PC-3 (cell line): Measurements from ENCODE around the gene INCENP. TPM values are rescaled to one million over a fixed set of nuclear protein-coding genes. Genes with fewer than 3 reads are reported as not detected.

Experiments
- ATAC-seq: fragments of 200-7000 bp; cut with Tn5 transposase; 2 replicates; pipeline ENCODE4 v1.9.1; 2020; ENCODE audit warnings: mild to moderate bottlenecking, moderate library complexity
- BruUV-seq: library from RNA; stranded (reverse); fragments of 400-500 nt; replicated peaks from 2 replicates; lab custom pipeline; 2021; lab: Mats Ljungman, UMichigan
- CTCF ChIA-PET: fragments of 300-600 bp; sonication (Branson Sonifier 250); formaldehyde crosslinking; loops from one replicate; lab custom pipeline; 2022; ENCODE audit warnings: antibody characterized with exemption; lab: Charles Lee
- POLR2A ChIA-PET: fragments of 300-600 bp; sonication (Branson Sonifier 250); formaldehyde crosslinking; loops from one replicate; lab custom pipeline; 2022; ENCODE audit warnings: antibody characterized with exemption; ENCODE audit not compliant: unreplicated experiment; lab: Charles Lee
- DNase-seq: peaks from one replicate; pipeline ENCODE4 v3.0.0-alpha.2; 2015
- H2AFZ ChIP-seq: fragments of 300-600 bp; sonication (generic); 2 replicates; pipeline ENCODE4 v1.6.0; 2016; ENCODE audit warnings: antibody characterized with exemption, low read length
- H3F3A ChIP-seq: fragments of 300-600 bp; sonication (generic); one replicate; pipeline ENCODE4 v1.6.0; 2017; ENCODE audit warnings: antibody characterized with exemption, low read length, control low read depth, mild to moderate bottlenecking; ENCODE audit not compliant: unreplicated experiment
- H3K27ac ChIP-seq: fragments of 300-600 bp; sonication (generic); 2 replicates; pipeline ENCODE4 v1.5.1; 2016; ENCODE audit warnings: mild to moderate bottlenecking, low read length
- H3K27me3 ChIP-seq: fragments of 300-600 bp; sonication (generic); 2 replicates; pipeline ENCODE4 v1.6.1; 2016; ENCODE audit warnings: low read length, mixed read lengths
- H3K36me3 ChIP-seq: fragments of 300-600 bp; sonication (generic); 2 replicates; pipeline ENCODE4 v1.6.1; 2016; ENCODE audit warnings: low read depth, mixed run types, low read length, mixed read lengths
- H3K4me1 ChIP-seq: fragments of 300-600 bp; sonication (generic); 2 replicates; pipeline ENCODE4 v1.5.1; 2016; ENCODE audit warnings: low read length; ENCODE audit not compliant: insufficient read depth
- H3K4me2 ChIP-seq: fragments of 300-600 bp; sonication (generic); 2 replicates; pipeline ENCODE4 v1.6.0; 2016; ENCODE audit warnings: low read length
- H3K4me3 ChIP-seq: fragments of 300-600 bp; sonication (generic); 2 replicates; pipeline ENCODE4 v1.5.1; 2016; ENCODE audit warnings: mild to moderate bottlenecking, low read length, mixed read lengths
- H3K79me2 ChIP-seq: fragments of 300-600 bp; sonication (generic); 2 replicates; pipeline ENCODE4 v1.6.1; 2017; ENCODE audit warnings: low read length, mixed read lengths
- H3K9ac ChIP-seq: fragments of 300-600 bp; sonication (generic); 2 replicates; pipeline ENCODE4 v1.6.0; 2016; ENCODE audit warnings: mild to moderate bottlenecking, low read length
- H3K9me2 ChIP-seq: fragments of 300-600 bp; sonication (generic); replicated peaks from 2 replicates; pipeline ENCODE4 v1.6.1; 2016; ENCODE audit warnings: mixed run types, low read length, mixed read lengths
- H3K9me3 ChIP-seq: fragments of 300-600 bp; sonication (generic); 2 replicates; pipeline ENCODE4 v1.6.1; 2016; ENCODE audit warnings: low read length, mixed read lengths
- H4K20me1 ChIP-seq: fragments of 300-600 bp; sonication (generic); 2 replicates; pipeline ENCODE4 v1.6.1; 2016; ENCODE audit warnings: low read length, mixed read lengths
- CTCF ChIP-seq: fragments of 300-600 bp; sonication (generic); conservative IDR thresholded peaks from 2 replicates; pipeline ENCODE4 v1.5.1; 2017; ENCODE audit warnings: antibody characterized with exemption, low read depth, mild to moderate bottlenecking, low read length
- EZH2 ChIP-seq: fragments of 300-600 bp; sonication (generic); IDR thresholded peaks from one replicate; pipeline ENCODE4 v1.6.1; 2017; ENCODE audit warnings: antibody characterized with exemption, mild to moderate bottlenecking, low read length; ENCODE audit not compliant: unreplicated experiment
- EZH2phosphoT487 ChIP-seq: fragments of 300-600 bp; sonication (generic); IDR thresholded peaks from 2 replicates; pipeline ENCODE4 v1.6.1; 2018; ENCODE audit warnings: mild to moderate bottlenecking, antibody characterized with exemption, low read length, borderline replicate concordance
- intact Hi-C: fragments of 100-400 bp; cut with micrococcal nuclease; formaldehyde crosslinking; loops from 2 replicates; pipeline ENCODE4 v1.9.0; 2023
- total RNA-seq: library from RNA; depleted of rRNA; stranded (reverse); fragments of >200 nt; gene quantifications from 2 replicates; pipeline ENCODE4 v1.2.3, GENCODE V29; 2014

The INCENP gene
- total RNA-seq, 1 experiment from 2014 or later = 114 TPM

GRCh38 chr11:62137276-62137861 lies 13.6 kb downstream of the INCENP start:
- no peak for DNase-seq
- Histone ChIP-seq H3K4me3 (no peak overlapping the region), H3F3A (no peaks in the 10 kb centered on the region), H3K9me3 (no peaks in the 10 kb centered on the region), H3K9ac (no peak overlapping the region), H3K79me2 (peaks cover 57% of the 10 kb centered on the region), H3K36me3 (peaks cover 66% of the 10 kb centered on the region), H3K4me1 (peaks cover 1% of the 10 kb centered on the region; the same call in 1 of the 2 replicates), H3K27ac (no peak overlapping the region), H3K27me3 (no peaks in the 10 kb centered on the region), H3K4me2 (no peak overlapping the region), H2AFZ (no peak overlapping the region), H3K9me2 (no peaks in the 10 kb centered on the region), H4K20me1 (peaks cover 31% of the 10 kb centered on the region)
- TF ChIP-seq EZH2phosphoT487 = no peak
- TF ChIP-seq EZH2 = no peak
- no peak for TF ChIP-seq CTCF
- ATAC-seq = no peak
- ChIA-PET CTCF (no interaction called here), POLR2A (no interaction called here)
- BruUV-seq = no TSS peak
- intact Hi-C loops = no loop called here

GRCh38 chr11:62137881-62138629 lies 14.2 kb downstream of the INCENP start:
- ATAC-seq = no peak
- Histone ChIP-seq H3K4me3 (no peak overlapping the region), H3K27ac (no peak overlapping the region), H3K9ac (no peak overlapping the region), H3F3A (no peaks in the 10 kb centered on the region), H3K36me3 (peaks cover 69% of the 10 kb centered on the region), H2AFZ (no peak overlapping the region), H3K79me2 (peaks cover 50% of the 10 kb centered on the region), H3K9me2 (no peaks in the 10 kb centered on the region), H3K27me3 (no peaks in the 10 kb centered on the region), H3K4me2 (no peak overlapping the region), H4K20me1 (peaks cover 25% of the 10 kb centered on the region), H3K4me1 (no peaks in the 10 kb centered on the region), H3K9me3 (no peaks in the 10 kb centered on the region)
- no peak for TF ChIP-seq EZH2phosphoT487
- TF ChIP-seq CTCF = no peak
- TF ChIP-seq EZH2 = no peak
- DNase-seq = no peak
- intact Hi-C loops = no loop called here
- POLR2A ChIA-PET = no interaction called here
- no TSS peak for BruUV-seq
- CTCF ChIA-PET = no interaction called here
